ENCODE data around the gene SNX6.

DNA sequence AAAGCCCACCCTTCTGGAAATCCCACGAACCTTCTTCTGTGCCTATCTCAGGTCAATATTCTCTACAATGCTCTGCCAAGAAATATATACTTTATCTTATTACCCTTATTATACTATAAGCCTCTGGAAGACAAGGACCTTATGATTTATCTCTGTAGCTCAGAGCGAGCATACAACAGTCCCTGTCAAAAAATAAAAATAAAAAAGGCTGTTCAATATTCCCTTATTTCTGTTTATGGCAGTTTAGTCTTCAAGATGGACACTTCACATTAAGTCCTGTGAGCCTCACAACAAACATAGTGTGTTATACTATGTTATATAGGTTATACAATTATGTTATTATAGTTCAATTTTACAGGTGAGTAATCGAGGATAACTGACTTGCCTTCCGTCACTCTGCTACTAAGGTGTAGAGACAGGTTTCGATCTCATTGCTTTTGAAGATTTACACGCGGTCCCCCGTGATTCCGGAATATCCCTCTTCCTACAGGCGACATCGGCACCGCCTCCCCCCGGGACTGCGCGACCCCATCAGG is 91.0 kb downstream of the SNX6 start:
- TF ChIP-seq CTCF (IDR thresholded peaks at IDR 0.05 in 8 of 11, conservative IDR thresholded peaks at IDR 0.05 in 3 of 11) (no peak), POLR2A (IDR thresholded peaks at IDR 0.05) (no peak), POLR2AphosphoS5 (IDR thresholded peaks at IDR 0.05) (no peak)
